H9 (cell line): ENCODE data around the gene KCNJ10. TPM values are rescaled to one million over a fixed set of nuclear protein-coding genes. Genes with fewer than 3 reads are reported as not detected.

ENCODE experiments used
- DNase-seq: peaks from one replicate; pipeline ENCODE4 v3.0.0-alpha.2; 2017
- H2AFZ ChIP-seq: one replicate; pipeline ENCODE4 v1.6.1; 2013; ENCODE audit warnings: mild to moderate bottlenecking, low read length, control low read depth, moderate library complexity
- H2AK5ac ChIP-seq: 2 replicates; pipeline ENCODE4 v1.6.1; 2013; ENCODE audit warnings: low read length, control low read depth, mixed read lengths; ENCODE audit not compliant: insufficient read length
- H2BK120ac ChIP-seq: one replicate; pipeline ENCODE4 v1.6.1; 2013; ENCODE audit warnings: low read depth, mild to moderate bottlenecking, low read length, control low read depth, inconsistent platforms; ENCODE audit not compliant: poor library complexity, severe bottlenecking
- H2BK12ac ChIP-seq: 2 replicates; pipeline ENCODE4 v1.6.1; 2013; ENCODE audit warnings: low read length, control low read depth, mixed read lengths, low read depth; ENCODE audit not compliant: insufficient read length
- H2BK15ac ChIP-seq: 2 replicates; pipeline ENCODE4 v1.6.1; 2013; ENCODE audit warnings: low read depth, low read length, control low read depth
- H2BK20ac ChIP-seq: one replicate; pipeline ENCODE4 v1.6.1; 2013; ENCODE audit warnings: low read depth, mild to moderate bottlenecking, low read length, control low read depth, inconsistent platforms; ENCODE audit not compliant: poor library complexity, severe bottlenecking
- H2BK5ac ChIP-seq: 2 replicates; pipeline ENCODE4 v1.6.1; 2013; ENCODE audit warnings: low read length, control low read depth, mixed read lengths; ENCODE audit not compliant: insufficient read length
- H3K14ac ChIP-seq: 2 replicates; pipeline ENCODE4 v1.6.1; 2013; ENCODE audit warnings: low read length, control low read depth; ENCODE audit not compliant: insufficient read depth
- H3K18ac ChIP-seq: 2 replicates; pipeline ENCODE4 v1.6.1; 2013; ENCODE audit warnings: low read depth, mild to moderate bottlenecking, mixed read lengths, low read length, control low read depth; ENCODE audit not compliant: insufficient read length
- H3K23ac ChIP-seq: 2 replicates; pipeline ENCODE4 v1.6.1; 2013; ENCODE audit warnings: low read length, control low read depth, mixed read lengths, low read depth; ENCODE audit not compliant: insufficient read length
- H3K23me2 ChIP-seq: 2 replicates; pipeline ENCODE4 v1.6.1; 2013; ENCODE audit warnings: low read depth, mild to moderate bottlenecking, mixed read lengths, low read length, control low read depth; ENCODE audit not compliant: insufficient read length, poor library complexity, severe bottlenecking
- H3K27ac ChIP-seq: 2 replicates; pipeline ENCODE4 v1.5.1; 2013; ENCODE audit warnings: low read length, control low read depth, mixed read lengths, low read depth; ENCODE audit not compliant: insufficient read length
- H3K27me3 ChIP-seq: 2 replicates; pipeline ENCODE4 v1.6.1; 2013; ENCODE audit warnings: low read length, control low read depth, inconsistent platforms; ENCODE audit not compliant: insufficient read depth
- H3K4ac ChIP-seq: 2 replicates; pipeline ENCODE4 v1.6.1; 2013; ENCODE audit warnings: low read depth, mild to moderate bottlenecking, control low read depth, inconsistent platforms, low read length, moderate library complexity
- H3K4me1 ChIP-seq: 2 replicates; pipeline ENCODE4 v1.6.1; 2013; ENCODE audit warnings: low read length, control low read depth, inconsistent platforms; ENCODE audit not compliant: insufficient read depth
- H3K4me2 ChIP-seq: 2 replicates; pipeline ENCODE4 v1.6.1; 2013; ENCODE audit warnings: low read length, control low read depth, mixed read lengths; ENCODE audit not compliant: insufficient read length, insufficient read depth
- H3K56ac ChIP-seq: 2 replicates; pipeline ENCODE4 v1.6.1; 2013; ENCODE audit warnings: low read depth, mild to moderate bottlenecking, mixed read lengths, low read length, control low read depth; ENCODE audit not compliant: insufficient read length
- H3K79me1 ChIP-seq: 2 replicates; pipeline ENCODE4 v1.6.1; 2013; ENCODE audit warnings: low read depth, mild to moderate bottlenecking, moderate library complexity, low read length, control low read depth, inconsistent platforms; ENCODE audit not compliant: insufficient read depth, poor library complexity, severe bottlenecking
- H3K79me2 ChIP-seq: 2 replicates; pipeline ENCODE4 v1.6.1; 2013; ENCODE audit warnings: low read length, control low read depth, inconsistent platforms; ENCODE audit not compliant: insufficient read depth
- H3K9ac ChIP-seq: 2 replicates; pipeline ENCODE4 v1.6.1; 2013; ENCODE audit warnings: low read length, control low read depth, mixed read lengths; ENCODE audit not compliant: insufficient read length; ENCODE audit errors: extremely low read depth
- H3K9me3 ChIP-seq: one replicate; pipeline ENCODE4 v1.6.1; 2013; ENCODE audit warnings: low read depth, low read length, inconsistent platforms; ENCODE audit not compliant: control insufficient read depth
- H3T11ph ChIP-seq: one replicate; pipeline ENCODE4 v1.6.1; 2013; ENCODE audit warnings: mild to moderate bottlenecking, low read length, control low read depth, inconsistent platforms
- H4K20me1 ChIP-seq: one replicate; pipeline ENCODE4 v1.6.1; 2013; ENCODE audit not compliant: control insufficient read depth, insufficient read length, insufficient read depth
- H4K5ac ChIP-seq: 2 replicates; pipeline ENCODE4 v1.6.1; 2013; ENCODE audit warnings: low read depth, mild to moderate bottlenecking, mixed read lengths, low read length, control low read depth; ENCODE audit not compliant: insufficient read length
- H4K8ac ChIP-seq: replicated peaks from 2 replicates; pipeline ENCODE4 v1.6.1; 2013; ENCODE audit warnings: low read length, control low read depth, mixed read lengths, low read depth; ENCODE audit not compliant: insufficient read length
- H4K91ac ChIP-seq: 2 replicates; pipeline ENCODE4 v1.6.1; 2013; ENCODE audit warnings: low read depth, mild to moderate bottlenecking, moderate library complexity, mixed read lengths, low read length, control low read depth; ENCODE audit not compliant: insufficient read length
- H3K27ac Mint-ChIP-seq, 3 experiments: 2 replicates in 2 of 3; 3 replicates in 1 of 3; pipeline ENCODE4 v1.8.0; 2020 to 2021; ENCODE audit warnings: mixed read lengths in 3 of 3, mild to moderate bottlenecking in 1 of 3, moderate library complexity in 1 of 3
- H3K27me3 Mint-ChIP-seq: 2 replicates; pipeline ENCODE4 v1.8.0; 2021; ENCODE audit warnings: low read depth, mild to moderate bottlenecking, moderate library complexity, mixed read lengths
- H3K36me3 Mint-ChIP-seq, 3 experiments: 2 replicates in 2 of 3; 3 replicates in 1 of 3; pipeline ENCODE4 v1.8.0; 2020 to 2021; ENCODE audit warnings: low read depth in 3 of 3, mixed read lengths in 3 of 3; ENCODE audit not compliant: insufficient read depth in 1 of 3
- H3K4me1 Mint-ChIP-seq, 2 experiments: 2 replicates each; pipeline ENCODE4 v1.8.0; 2020; ENCODE audit warnings: mixed read lengths in 2 of 2
- H3K4me3 Mint-ChIP-seq, 2 experiments: 2 replicates in 1 of 2; 3 replicates in 1 of 2; pipeline ENCODE4 v1.8.0; 2020 to 2021; ENCODE audit warnings: mild to moderate bottlenecking in 2 of 2, mixed read lengths in 2 of 2, moderate library complexity in 1 of 2
- H3K9me3 Mint-ChIP-seq, 2 experiments: 2 replicates in 1 of 2; 3 replicates in 1 of 2; pipeline ENCODE4 v1.8.0; 2020; ENCODE audit warnings: mild to moderate bottlenecking in 2 of 2, mixed read lengths in 2 of 2, moderate library complexity in 1 of 2
- WGBS: extraction: QIAGEN DNeasy Blood & Tissue Kit; methylation state at CpG from one replicate; pipeline ENCODE4 v1.1.7; 2013; ENCODE audit warnings: missing lambda C conversion rate, low lambda C conversion rate, mixed read lengths; ENCODE audit not compliant: insufficient read length; ENCODE audit errors: extremely low coverage; 5-methylcytosine and 5-hydroxymethylcytosine counted together
- total RNA-seq: library from RNA; stranded (reverse); gene quantifications from 2 replicates; pipeline ENCODE4 v1.2.1, GENCODE V29; 2021
- TF ChIP-seq, protein P1 (sequence below): fragments of 200-600 bp; sonication (generic); conservative IDR thresholded peaks from 3 replicates; pipeline ENCODE4 v1.8.0; 2021; ENCODE audit warnings: antibody characterized with exemption, mild to moderate bottlenecking

Gene KCNJ10
- total RNA-seq, 1 experiment from 2014 or later = 0.44 TPM

DNA sequence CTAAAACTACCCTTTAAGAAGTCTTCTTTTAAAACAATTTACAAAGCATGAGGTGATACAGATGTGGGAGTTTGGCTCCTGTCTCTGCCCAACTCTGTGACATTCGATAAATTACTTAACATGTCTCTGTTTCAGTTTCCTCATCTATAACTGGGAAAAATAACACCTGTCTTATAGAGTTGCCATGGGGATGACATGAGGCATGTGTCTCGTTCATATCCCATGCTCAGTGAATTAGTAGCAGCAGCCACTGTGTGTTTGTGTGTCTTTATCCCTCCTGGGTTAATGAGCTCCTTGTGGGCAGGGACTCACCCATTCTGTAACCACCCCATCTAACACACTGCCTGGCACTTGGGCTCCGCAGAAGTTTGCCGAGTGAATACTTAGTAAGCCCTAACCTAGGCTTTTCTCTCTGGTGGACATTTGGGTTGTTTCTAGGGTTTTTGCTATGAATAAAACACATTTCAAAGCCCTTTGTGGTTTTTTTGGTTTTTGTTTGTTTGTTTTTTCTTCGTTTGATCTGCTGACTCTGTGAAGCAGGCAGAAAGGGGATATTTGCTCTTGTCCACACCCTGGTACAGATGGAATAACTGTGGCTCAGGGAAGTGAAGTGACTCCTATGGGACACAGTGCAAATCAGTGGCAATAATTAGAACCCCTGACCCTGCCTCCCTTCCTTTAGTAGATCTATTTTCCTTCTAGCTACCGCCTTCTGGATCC, 10.6 kb upstream of the KCNJ10 start:
- Histone ChIP-seq H3K79me1 (no peaks in the 10 kb centered on the region), H3K4me2 (no peak overlapping the region), H2BK5ac (no peak overlapping the region), H3K18ac (no peak overlapping the region), H4K91ac (no peak overlapping the region), H2BK120ac (no peak overlapping the region), H3K14ac (no peak overlapping the region), H2BK20ac (no peak overlapping the region), H3K23ac (no peak overlapping the region), H2AK5ac (no peak overlapping the region), H4K5ac (no peak overlapping the region), H3K79me2 (no peaks in the 10 kb centered on the region), H3K9me3 (no peaks in the 10 kb centered on the region), H3K27ac (no peak overlapping the region), H3K4ac (no peak overlapping the region), H2BK15ac (no peak overlapping the region), H4K20me1 (no peaks in the 10 kb centered on the region), H4K8ac (no peak overlapping the region), H3K23me2 (no peaks in the 10 kb centered on the region), H3K56ac (no peak overlapping the region), H2AFZ (no peak overlapping the region), H3T11ph (no peak overlapping the region), H3K9ac (no peak overlapping the region), H3K27me3 (peaks cover 7% of the 10 kb centered on the region; the same call in 1 of the 2 replicates), H3K4me1 (0 out of 2 replicates have a peak, but pooled peaks cover 2% of the 10 kb centered on the region), H2BK12ac (no peak overlapping the region)
- Mint-ChIP-seq H3K27ac (no peak overlapping the region), H3K4me1 (peaks cover 4 to 6% of the 10 kb centered on the region in 2 experiments), H3K36me3 (peaks cover 0 to 5% (median 3%) of the 10 kb centered on the region in 3 experiments; a peak in 3 of 7 replicates), H3K9me3 (no peaks in the 10 kb centered on the region; a peak in 1 of 5 replicates), H3K27me3 (peaks cover 86% of the 10 kb centered on the region), H3K4me3 (no peak overlapping the region)
- no CpG with 5 or more reads among the region's 6 CpGs for WGBS
- TF ChIP-seq, protein P1, sequence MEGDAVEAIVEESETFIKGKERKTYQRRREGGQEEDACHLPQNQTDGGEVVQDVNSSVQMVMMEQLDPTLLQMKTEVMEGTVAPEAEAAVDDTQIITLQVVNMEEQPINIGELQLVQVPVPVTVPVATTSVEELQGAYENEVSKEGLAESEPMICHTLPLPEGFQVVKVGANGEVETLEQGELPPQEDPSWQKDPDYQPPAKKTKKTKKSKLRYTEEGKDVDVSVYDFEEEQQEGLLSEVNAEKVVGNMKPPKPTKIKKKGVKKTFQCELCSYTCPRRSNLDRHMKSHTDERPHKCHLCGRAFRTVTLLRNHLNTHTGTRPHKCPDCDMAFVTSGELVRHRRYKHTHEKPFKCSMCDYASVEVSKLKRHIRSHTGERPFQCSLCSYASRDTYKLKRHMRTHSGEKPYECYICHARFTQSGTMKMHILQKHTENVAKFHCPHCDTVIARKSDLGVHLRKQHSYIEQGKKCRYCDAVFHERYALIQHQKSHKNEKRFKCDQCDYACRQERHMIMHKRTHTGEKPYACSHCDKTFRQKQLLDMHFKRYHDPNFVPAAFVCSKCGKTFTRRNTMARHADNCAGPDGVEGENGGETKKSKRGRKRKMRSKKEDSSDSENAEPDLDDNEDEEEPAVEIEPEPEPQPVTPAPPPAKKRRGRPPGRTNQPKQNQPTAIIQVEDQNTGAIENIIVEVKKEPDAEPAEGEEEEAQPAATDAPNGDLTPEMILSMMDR = no peak
- no peak for DNase-seq
